ENCODE results near the gene CDH12.
"Not testable (repeated sequence)": the region's sequence is repeated elsewhere in the genome, so short reads cannot be mapped to it uniquely, and the experiment has no call there.

Gene CDH12

DNA sequence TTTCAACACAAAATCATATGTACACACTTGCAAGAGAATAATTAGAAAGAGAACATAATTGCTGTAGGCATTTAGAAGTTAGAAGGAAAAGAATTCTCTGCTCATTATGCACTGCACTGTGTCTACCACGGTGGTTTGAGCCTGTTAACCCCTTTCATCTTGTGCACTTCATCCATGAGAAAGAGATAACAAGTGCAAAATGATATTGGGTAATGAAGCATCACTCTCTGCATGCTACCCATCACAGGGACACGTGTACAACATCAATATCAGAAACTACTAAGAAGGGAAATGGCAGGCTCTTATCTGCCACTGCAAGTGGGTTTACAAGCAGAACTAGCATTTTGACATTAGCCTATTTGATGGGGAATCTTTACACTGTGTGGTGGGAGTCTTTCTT is 202.6 kb downstream of the CDH12 start:
- DNase-seq (ENCODE audit: low read depth in 2 of 2) = no peak

DNA sequence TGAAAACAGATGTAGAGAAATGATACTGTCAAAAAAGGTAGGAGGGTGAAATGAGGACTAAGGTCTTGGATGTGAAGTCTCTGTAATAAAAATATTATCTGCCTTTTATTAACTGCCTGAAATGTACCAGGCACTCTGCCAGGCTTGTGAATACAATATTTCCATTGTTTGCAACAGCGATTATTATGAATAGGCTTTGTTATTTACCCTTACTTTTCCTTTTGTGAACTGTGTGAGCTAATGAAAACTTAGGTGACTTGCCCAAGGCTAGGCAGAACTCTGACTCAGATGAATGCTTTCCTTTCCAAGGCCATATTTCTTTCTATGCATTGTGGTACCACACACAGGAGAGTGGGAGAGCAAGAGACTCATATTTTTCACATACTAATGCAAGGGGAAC is 204.1 kb downstream of the CDH12 start:
- no peak for DNase-seq (ENCODE audit: low read depth in 2 of 2)

DNA sequence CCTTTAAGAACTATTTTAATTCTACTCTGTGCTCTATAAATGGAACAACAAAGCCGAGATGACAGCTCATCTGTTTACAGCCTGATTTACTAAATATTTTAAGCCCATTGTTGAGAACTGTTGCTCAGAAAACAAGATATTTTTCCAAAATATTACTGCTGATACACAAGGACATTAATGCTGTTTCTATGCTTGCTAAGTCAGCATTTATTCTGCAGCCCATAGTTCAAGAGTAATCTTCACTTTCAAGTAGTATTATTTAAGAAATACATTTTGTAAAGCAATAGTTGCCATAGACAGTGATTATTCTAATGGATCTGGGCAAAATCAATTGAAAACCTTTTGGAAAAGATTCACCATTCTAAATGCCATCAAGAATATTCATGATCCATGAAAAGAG is 208.3 kb downstream of the CDH12 start:
- DNase-seq (ENCODE audit: low read depth in 2 of 2) = no peak

DNA sequence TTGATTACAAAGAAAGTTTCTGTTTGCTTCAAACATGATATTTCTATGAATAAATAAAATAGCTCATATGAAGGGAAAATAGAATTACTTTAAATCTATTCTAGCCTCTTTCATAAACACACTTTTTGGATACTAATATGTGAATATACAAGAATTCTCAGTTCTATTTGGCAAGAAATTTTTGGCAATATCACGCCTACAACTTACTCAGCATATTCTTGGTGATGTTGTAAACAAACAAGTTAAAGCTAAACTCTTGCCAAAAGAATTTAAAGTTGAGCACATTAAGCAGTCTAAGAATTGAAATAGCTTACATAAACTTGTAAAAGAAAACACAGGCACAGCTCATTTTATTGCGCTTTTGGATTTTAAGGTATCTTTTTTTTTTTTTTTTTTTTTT is 209.8 kb downstream of the CDH12 start:
- DNase-seq (ENCODE audit: low read depth in 2 of 2) = no peak

DNA sequence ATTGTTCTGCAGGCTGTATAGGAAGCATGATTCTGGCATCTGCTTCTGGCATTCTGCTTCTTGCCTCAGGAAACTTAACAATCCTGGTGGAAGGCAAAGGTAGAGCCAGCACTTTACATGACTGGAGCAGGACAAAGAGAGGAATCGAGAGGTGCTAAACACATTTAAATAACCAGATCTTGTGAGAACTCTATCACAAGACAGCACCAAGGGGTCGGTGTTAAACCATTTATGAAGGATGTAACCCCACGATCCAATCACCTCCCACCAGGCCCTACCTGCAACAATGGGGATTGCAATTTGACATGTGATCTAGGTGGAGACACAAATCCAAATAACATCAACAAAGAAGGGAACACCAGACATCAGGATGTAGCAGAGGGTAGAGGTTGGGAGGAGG is 221.5 kb downstream of the CDH12 start:
- DNase-seq (ENCODE audit: low read depth in 2 of 2) = no peak

DNA sequence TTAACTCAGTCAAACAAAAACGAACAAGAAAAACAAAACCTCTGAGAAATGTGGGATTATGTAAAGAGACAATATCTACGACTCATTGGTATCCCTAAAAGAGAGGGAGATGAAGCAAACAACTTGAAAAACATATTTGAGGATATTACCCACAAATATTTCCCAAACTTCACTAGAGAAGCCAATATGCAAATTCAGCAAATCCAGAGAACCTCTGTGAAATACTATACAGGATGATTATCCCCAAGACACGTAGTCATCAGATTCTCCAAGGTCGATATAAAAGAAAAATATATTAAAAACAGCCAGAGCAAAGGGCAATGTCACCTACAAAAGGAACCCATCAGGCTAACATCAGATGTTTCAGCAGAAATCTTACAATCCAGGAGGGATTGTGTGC is 226.1 kb downstream of the CDH12 start:
- no peak for DNase-seq (ENCODE audit: low read depth in 2 of 2)

DNA sequence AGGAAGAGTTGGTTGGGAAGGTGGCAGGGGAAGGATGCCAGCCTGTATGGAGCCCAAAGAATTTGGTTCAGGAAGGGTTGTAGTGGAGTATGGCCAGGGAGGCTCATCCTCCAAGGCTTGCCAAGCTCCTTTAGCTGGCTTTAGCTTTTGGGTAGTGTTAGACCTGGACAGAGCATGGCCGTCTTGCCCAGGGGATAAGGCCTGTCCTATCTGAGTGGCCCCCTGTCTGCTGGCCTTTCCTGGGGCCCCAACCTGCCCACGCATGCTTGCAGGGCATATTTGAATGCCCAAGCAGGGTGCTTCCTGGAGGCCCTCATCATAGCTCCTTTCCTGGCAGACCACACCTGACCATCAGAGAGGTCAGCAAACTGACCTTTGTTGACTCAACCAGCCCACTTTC is 227.7 kb downstream of the CDH12 start:
- no peak for DNase-seq (ENCODE audit: low read depth in 2 of 2)

DNA sequence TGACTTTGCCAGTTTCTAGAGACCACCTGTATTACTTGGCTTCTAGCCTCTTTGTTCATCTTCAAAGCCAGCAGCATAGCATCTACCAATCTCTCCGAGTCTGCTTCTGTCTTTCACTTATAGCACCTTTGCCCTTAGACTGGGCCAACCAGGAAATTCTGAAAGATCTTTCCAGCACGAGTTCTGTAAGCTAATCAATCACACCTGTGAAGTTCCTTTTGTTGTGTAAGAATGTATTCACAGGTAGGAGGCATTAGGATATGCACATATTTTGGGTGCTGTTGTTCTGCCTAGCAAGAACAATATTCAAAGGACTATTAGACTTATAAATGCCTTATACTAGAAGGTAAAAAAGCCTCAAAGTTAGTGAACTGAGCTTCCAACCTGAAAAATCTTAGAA is 232.1 kb downstream of the CDH12 start:
- no peak for DNase-seq (ENCODE audit: low read depth in 2 of 2)

DNA sequence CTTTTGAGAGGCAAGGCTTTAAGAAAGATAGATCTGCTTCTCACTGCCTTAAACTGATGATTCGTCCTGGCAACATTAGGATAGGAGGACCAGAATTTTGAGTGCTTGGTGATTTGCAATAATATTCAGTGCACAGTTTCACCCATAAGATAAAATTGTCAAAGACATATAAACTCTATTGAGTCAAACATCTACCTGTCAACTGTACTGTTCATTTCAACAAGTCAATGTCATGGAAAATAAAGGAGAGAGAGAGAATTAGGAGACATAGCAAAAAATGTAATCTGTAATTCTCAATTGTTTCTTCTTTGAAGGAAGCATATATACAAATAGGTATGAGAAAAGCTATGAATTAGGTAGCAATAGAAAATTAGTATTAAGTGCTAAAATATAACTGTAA is 237.2 kb downstream of the CDH12 start:
- no peak for DNase-seq (ENCODE audit: low read depth in 2 of 2)

DNA sequence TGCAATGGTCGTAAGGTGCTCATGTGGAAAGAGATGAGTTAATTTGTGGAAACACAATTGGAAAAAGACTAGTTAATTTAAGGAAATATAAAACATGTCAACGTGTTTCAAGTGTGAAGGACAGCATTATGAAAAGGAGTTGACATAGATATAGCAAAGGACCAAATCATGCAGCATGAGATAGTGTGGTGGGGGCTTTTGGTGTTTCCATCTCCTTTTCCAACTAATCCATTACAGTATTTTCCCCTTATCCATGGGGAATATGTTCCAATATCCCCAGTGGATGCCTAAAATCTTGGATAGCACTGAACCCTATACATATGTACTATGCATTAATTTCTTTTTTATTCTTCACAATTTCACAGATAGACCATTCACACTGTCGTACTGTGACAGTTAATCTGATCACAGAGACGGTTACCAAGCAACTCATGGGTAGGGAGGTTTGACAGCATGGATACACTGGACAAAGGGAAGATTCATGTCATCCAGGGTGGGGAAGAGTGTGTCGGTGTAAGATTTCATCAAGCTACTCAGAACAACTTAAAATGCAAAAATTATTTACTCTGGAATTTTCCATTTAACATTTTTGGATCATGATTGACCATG is 238.6 kb downstream of the CDH12 start:
- DNase-seq (ENCODE audit: low read depth in 2 of 2) = no peak

DNA sequence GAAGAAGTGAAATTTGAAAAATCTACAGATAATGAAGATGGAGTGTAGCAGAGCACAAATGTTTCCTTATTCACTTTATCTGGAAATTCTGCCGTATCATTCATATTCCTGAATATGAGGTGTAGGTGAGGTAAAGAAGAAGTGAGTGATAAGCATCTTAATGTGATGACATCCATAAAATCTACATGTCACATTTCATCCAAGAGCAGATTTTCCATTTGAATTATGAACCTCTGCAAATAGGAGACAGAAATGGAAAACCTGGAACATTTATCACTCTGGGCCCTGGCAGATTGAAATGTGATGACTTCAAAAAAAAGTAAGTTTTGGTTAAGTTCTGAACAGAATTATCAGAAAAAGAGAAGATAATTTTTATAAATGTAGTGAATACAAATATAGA is 240.2 kb downstream of the CDH12 start:
- DNase-seq (ENCODE audit: low read depth in 2 of 2) = no peak

DNA sequence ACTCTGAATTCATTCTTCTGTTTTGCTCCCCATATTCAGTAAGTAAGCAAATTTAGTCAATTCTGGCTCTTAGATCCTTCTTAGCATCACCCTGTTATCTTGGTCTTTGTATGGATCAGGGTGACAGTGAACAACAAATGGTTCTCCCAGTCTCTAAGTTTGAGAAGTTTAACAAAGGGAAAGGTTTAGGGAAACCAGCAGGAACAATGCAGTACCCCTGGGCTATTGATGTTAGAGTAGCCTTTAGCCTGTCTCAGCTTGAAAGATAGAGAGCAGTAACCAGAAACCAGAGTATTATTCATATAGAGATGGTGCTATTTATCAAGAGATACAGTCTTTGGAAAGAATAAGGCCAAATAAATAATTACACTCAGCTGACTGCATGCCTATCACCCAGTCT is 241.8 kb downstream of the CDH12 start:
- no peak for DNase-seq (ENCODE audit: low read depth in 2 of 2)

DNA sequence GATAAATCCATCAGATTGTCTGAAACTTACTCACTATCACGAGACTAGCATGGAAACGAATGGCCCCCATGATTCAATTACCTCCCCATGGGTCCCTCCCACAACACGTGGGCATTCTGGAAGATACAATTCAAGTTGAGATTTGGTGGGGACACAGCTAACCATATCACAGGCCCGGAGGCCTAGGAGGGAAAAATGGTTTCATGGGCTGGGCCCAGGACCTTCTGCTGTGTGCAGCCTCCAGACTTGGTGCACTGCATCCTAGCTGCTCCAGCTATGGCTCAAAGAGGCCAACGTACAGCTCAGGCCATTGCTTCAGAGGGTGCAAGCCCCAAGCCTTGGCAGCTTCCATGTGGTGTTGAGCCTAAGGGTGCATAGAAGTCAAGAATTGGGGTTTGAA is 245.6 kb downstream of the CDH12 start:
- DNase-seq (ENCODE audit: low read depth in 2 of 2) = not testable (repeated sequence)

DNA sequence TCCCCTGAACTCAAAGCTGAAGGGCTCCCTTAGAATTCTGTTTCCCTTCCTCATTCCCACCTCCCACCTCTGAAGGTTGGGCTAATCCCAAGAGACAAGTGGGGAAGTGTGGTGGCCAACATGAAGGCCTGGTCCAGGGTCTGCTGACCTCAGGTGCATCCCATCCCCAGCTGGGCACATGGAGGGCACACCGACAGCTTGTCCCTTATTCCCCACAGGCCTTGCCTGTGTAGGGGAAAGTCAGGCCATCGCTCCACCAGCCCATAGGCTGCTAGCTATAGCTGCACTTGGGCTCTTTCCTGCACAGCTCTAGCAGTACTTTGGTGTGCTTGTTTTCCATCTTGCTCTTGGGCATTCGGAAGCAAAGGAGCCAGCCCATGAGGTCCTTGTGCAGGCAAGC is 247.7 kb downstream of the CDH12 start:
- no peak for DNase-seq (ENCODE audit: low read depth in 2 of 2)

DNA sequence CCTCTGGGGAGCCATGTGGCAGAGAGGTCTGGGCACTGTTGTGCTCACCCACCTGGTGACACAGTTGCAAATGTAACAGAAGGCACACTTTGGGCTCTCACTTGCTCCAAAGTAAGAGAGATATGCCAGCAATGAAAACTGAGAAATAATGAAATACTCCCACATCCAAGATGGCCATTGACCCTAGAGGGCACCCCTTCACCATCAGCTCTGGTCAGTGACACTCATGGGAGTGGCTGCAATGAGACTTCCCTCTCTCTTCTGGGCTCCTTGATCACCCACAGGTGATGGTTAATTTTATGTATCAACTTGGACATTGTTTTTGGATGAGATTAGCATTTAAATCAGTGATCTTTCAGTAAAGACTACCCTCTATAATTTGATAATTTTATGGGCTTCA is 248.4 kb downstream of the CDH12 start:
- DNase-seq (ENCODE audit: low read depth in 2 of 2) = no peak

DNA sequence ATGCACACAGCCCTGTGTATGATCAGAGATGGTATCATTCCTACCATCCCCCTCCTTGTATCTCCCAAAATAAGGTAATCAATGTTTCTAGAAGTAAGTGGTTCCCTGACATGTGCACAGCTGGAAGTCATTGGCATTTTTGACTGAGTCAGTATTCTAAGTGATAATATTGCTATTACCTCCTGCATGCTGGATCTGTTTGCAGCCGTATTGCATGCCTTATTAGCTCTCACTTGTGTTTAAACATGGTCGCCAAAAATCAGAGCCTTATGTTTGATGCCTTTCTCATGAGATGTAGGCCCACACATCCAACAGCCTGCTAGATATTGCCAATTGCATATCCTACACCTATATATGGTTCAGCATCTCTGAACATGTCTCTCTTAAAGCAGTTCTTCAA is 254.3 kb downstream of the CDH12 start:
- DNase-seq (ENCODE audit: low read depth in 2 of 2) = no peak

DNA sequence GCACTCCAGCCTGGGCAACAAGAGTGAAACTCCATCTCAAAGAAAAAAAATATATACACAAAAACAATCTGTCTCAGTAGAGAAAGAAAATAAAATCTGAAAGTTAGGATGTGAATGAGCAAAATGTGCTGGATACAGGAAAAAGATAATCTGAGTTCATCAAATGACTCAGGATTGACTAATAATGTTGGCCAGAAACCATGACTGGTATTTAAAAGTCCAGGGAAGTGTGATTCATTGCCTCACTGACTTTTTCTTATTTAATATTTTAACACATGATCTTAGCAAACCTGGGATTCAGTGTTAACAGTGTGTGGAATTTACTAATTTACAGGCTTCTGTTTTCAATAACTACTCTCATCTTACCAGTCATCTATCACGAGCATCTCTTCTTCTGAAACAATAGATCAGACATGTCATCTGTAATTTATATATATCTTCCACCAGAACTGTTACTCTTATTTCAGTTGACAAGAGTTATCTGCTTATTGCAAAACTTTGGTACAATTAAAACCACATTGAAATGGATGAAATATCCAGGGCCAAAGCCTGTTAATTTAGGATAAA is 256.7 kb downstream of the CDH12 start:
- no peak for DNase-seq (ENCODE audit: low read depth in 2 of 2)

DNA sequence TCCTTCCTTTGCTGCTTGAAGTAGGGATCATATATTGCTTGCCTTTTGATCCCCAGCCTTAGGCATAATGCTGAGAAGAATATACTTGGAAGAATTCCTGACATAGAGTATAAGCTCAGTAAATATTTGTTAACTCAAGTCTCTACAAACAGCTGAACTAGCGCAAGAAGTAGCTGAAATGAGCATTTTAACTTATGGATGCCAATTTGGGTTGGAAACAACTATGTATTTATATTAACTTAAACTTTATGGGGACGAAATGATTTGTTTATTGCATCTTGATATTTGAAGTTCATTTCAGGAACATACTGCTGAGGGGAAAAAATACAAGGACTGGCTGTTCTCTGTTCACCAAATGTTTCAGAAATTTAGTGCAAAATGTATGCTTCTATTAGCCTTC is 258.7 kb downstream of the CDH12 start:
- no peak for DNase-seq (ENCODE audit: low read depth in 2 of 2)

DNA sequence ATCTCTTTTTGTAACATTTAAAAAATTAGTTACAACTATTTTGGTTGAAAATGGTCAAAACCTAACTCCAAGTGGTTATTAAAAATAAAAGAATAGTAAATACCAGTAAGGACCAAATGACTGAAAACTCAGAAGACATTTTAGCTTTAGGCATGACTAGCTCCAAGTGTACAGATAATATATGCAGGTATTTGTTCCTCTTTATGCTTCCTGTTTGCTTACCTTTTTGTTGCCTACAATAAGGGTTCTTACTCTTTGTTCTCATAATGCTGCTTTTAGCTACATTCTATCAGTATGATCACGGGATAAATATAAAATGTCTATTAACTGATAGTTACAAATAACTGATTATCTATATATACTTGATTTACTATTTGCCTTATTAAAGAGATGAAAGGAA is 259.6 kb downstream of the CDH12 start:
- no peak for DNase-seq (ENCODE audit: low read depth in 2 of 2)

DNA sequence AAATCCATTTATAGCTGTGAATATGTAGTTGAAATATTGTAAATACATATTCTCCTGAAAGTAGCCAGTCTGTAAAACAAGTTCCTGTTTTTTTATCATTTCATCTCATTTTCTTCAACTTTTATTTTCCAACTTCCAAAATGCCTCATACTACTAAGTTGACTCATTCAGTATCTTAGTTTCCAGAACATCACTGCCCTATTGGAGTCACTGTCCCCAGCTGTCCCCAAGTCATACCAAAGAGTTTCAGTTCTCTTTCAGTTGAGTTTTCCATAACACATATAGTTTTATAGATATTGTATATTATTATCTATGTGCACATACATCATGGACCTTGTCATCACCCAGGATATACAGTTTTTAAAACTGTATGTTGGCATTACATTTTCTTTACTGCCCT is 261.7 kb downstream of the CDH12 start:
- DNase-seq (ENCODE audit: low read depth in 2 of 2) = no peak

DNA sequence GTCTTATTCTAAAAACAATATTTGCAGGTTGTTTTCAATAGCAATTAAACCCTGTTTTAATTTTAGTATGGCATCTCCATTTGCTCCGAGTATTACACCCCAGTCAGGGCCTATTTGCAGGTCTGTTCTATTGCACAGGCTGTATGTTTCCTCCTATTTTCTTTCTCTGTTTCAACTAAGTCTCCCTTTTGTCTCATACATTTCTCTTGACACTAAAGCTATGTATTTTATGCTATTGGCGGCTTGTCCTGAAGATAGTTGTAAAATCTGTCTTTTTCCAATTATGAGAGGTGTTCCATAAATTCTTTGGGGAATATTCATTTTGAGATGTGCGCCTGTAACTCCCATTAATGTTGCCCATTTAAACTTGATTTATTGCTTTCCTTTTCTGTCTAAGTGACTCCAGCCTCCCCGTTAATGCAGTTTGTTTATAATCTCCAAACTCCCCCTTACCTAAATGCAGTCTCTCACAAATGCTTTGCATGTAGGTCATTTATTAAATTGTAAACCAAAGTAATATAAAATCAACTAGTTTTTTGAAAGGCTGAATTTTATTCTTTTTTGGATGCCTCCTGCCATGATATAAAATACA is 262.4 kb downstream of the CDH12 start:
- no peak for DNase-seq (ENCODE audit: low read depth in 2 of 2)

DNA sequence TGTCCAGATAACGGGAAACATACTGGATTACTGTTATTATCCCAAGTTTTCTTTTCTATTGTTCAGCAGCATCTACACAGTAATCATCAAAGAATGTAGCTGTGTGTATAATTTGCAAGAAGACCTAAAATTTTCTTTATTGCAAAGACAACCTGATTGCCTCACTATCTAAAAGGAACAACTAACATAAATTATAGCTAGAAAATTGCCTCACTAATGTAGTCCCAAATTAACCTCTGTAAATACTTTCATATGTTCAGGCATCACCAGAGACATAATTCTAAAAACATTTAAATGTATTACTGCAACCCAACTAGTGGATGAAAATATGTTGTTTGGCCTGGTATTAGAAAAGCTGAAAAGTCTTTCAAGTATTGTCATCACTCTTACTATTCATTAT is 275.4 kb downstream of the CDH12 start:
- DNase-seq (ENCODE audit: low read depth in 2 of 2) = no peak

DNA sequence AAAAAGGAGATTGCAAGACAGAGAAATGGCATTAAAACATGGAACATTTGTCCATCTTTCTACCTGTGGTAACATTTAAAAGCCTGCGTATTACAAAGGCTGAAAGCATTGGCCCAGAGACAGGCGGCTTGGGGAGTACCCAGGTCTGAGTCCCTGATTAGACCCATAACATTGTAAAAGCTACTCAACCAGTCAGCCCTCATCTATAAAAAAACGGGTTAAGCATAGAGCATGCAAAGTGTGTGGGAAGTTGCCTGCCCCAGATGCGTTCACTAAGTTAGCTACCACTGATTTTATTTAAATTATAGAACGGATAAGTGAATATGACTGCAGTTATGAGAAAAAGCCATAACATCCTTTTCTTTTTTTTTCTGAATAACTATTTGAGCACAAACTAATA is 276.1 kb downstream of the CDH12 start:
- DNase-seq (ENCODE audit: low read depth in 2 of 2) = no peak

DNA sequence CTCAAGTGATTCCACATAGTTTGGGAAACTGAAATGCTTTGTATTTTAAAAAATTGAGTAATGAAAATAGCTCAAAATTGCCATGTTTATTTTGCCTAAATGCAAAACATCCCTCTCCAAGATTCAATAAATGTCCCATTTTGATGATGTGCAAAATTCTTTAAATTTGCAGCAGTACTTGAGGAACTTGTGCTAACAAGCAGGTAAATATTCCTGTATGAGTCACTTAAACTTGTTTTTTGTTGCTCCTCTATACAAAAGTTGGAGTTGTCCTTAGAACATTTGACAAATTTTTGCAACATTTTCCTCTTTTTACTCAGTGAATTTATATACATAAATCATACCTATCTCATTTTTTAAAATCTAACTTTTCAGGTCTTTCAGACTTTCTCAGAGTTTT is 280.2 kb downstream of the CDH12 start:
- DNase-seq (ENCODE audit: low read depth in 2 of 2) = no peak
